ENCODE data around the gene TSTD2.

The TSTD2 gene

GRCh38 chr9:97632985-97633858 lies at the start of gene TSTD2, which contains the start of gene NCBP1:
Gene TSTD2 (minus strand): TSS chr9:97633368. CDS start chr9:97627562, 5,806 bp downstream.
Gene NCBP1 (plus strand): TSS chr9:97633821. CDS start chr9:97633882, 61 bp downstream.
- DNase-seq (ENCODE audit: low spot score) = peak; percentile 94

GRCh38 chr9:97682242-97682641 lies 49.1 kb upstream of the TSTD2 start:
- DNase-seq (ENCODE audit: low spot score) = no peak

DNA sequence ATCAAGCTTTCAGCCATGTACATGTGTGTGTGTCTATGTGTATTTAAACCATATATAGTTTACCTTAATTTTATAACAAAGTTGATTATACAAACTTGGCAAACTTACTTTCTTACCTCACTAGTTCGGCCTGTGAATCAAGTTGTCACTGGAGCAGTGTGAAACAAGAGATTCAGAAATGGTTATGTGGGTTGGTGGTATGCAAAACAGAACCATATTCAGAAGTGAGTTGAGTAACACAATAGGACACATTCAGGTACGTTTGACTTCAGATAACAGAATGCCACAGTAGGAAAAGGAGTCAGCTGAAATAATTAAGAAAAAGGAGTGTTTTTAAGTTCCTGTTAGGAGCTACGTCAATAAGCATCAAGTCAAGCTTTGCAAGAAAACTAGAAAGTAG lies 42.5 kb upstream of the TSTD2 start:
- no peak for DNase-seq (ENCODE audit: low spot score)

- no peak for DNase-seq (ENCODE audit: low spot score)
These were observed 40.8 kb upstream of the TSTD2 start for GRCh38 chr9:97673922-97674321.

GRCh38 chr9:97672403-97672802 lies 39.2 kb upstream of the TSTD2 start:
- no peak for DNase-seq (ENCODE audit: low spot score)

GRCh38 chr9:97670586-97670985 lies 37.4 kb upstream of the TSTD2 start:
- DNase-seq (ENCODE audit: low spot score) = no peak

- no peak for DNase-seq (ENCODE audit: low spot score)
These were observed 35.3 kb upstream of the TSTD2 start for GRCh38 chr9:97668485-97668884.

DNA sequence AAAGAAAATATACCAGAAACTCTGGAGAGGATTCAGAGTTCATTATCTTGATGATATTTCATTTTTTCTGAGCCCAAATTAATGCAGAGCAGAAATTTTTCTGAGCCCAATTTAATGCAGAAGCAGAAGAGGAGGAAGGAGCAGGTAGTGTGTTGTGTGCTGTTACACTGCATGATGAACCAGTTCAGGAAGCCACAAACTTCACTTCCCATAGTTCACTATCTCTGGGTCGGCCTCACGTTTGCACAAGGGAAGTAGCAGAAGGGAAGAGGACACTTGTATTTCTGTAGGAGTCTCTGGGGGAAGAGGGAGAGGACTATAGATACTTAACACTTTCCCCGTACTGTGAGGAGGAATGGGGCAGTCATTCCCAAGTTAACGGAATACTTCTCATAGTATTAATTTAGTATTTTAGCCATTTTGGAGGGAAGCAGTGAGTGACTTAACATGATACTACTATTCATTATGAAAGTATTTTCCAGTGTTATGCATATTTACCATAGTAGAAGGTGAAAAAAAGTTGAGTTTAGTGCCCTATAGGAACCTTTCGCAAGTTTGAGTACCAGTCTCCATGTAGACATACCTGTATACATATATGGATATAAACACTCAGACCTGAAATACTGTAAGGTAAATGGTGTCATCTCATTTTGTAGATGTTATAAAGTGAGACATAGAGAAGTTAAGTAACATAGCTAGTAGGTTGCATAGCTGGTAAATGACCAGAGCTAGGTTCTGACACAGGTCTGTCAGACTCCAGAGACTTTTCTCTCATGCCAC lies 33.9 kb upstream of the TSTD2 start:
- no peak for DNase-seq (ENCODE audit: low spot score)

DNA sequence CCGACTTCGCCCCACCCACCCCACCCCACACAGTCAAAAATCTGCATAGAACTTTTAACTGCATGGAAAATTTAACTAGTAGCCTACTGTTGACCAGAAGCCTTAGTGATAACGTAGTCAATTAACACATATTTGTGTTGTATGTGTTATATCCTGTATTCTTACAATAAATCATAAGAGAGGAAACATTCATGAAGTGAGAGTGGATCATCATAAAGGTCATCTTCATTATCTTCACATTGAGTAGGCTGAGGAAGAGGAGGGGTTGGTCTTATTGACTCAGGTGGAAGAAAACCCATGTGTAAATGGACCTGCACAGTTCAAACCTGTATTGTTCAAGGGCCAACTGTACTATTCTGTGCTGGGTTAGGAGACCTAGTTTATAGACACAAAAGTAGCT lies 32.6 kb upstream of the TSTD2 start:
- no peak for DNase-seq (ENCODE audit: low spot score)

GRCh38 chr9:97660847-97661246 lies 27.7 kb upstream of the TSTD2 start:
- no peak for DNase-seq (ENCODE audit: low spot score)

DNA sequence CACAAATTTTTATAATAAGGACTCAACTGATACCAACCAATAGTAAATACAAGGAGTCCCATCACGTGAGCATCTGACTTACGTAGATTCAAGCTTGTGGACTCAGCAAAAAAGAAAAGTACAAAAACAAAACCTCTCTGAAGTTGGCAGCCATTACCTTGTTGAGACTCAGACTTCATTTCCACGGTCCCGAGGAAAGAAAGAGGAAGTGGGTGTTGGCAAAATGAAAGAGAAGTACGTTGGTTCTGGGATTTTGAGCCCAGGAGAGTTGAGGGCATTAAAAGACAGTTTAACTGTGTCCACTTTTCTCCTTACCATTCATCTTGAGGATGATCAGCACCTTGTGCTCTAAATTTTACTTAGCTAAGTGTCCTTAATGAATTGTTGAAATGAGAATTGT lies 27.2 kb upstream of the TSTD2 start:
- no peak for DNase-seq (ENCODE audit: low spot score)

DNA sequence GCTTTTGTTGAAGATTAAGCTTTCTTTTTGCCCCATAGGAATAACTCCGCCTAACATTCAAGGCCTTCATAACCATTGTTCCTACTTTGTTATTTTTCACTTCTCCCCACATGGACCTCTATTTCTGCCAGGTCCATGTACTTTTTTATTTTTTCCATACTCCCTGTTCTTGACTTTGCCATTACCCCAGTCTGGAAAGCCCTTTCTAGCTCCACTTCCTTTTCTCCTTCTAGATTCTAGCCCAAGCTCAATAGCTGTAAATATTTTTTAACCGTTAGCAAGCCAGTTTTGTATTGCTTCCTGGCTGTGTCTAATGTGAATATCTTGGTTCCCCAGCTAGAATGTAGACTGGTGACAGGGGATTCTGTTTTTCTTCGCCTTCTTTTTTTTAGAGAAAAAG lies 26.6 kb upstream of the TSTD2 start:
- no peak for DNase-seq (ENCODE audit: low spot score)

DNA sequence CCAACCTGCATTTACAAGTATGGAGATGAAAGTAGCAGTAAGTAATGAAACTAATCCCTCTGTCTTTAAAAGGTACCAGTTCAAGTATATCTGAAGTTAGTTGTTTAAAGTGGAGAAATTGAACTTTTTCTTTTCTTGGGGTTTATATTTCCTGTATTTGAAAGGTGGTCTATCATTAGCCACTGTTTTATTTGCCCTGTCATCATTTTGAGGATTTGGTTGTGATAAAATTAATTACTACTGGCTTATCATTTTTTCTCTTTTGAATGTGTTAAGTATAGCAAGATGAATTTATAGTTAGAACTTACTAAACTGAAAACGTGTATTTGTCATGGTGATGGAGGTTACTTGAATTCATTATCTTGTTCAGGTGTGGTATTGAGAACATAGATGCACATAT lies 25.5 kb upstream of the TSTD2 start:
- DNase-seq (ENCODE audit: low spot score) = no peak

DNA sequence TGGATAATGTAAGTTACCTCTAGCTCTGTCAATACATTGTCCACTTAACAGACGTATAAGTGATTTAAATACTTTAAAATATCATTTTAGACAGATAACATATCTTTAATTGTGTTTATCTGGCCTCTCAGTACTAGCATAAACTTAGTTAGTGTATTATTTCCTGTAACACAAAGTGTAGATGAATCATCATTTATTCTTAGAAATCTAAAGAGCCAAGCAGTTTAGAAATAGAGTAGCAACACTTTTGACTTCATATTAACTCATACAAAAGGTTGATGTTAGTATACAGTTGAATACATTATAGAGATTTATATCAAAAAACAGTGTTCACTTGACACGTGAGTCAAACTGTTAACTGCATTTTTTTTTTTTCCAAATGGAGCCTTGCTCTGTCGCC lies 18.5 kb upstream of the TSTD2 start:
- no peak for DNase-seq (ENCODE audit: low spot score)

DNA sequence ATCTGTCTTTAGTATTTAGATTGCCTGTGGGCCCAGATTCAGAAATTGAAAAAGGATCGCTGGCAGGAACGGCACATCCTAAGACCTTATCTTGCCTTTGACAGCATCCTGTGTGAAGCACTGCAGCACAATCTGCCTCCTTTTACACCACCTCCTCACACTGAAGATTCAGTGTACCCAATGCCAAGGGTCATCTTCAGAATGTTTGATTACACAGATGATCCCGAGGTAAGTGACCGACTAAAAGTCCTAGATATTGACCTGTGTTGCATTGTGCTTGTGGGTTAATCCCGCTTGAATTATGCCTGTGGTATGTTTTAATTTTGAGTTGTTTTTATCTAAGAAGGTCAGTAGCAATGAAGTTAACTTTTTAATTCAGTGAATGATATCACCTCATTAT lies 14.8 kb upstream of the TSTD2 start:
- no peak for DNase-seq (ENCODE audit: low spot score)

- no peak for DNase-seq (ENCODE audit: low spot score)
These were observed 12.6 kb upstream of the TSTD2 start for GRCh38 chr9:97645720-97646119.

GRCh38 chr9:97640325-97640724 lies 7.2 kb upstream of the TSTD2 start:
- no peak for DNase-seq (ENCODE audit: low spot score)

GRCh38 chr9:97638666-97639065 lies 5.5 kb upstream of the TSTD2 start:
- DNase-seq (ENCODE audit: low spot score) = no peak

GRCh38 chr9:97636903-97637302 lies 3.7 kb upstream of the TSTD2 start:
- DNase-seq (ENCODE audit: low spot score) = no peak

- DNase-seq (ENCODE audit: low spot score) = no peak
These were observed 1.9 kb upstream of the TSTD2 start for GRCh38 chr9:97635026-97635425.

- peak; percentile 10 for DNase-seq (ENCODE audit: low spot score)
These were observed 807 bp upstream of the TSTD2 start for GRCh38 chr9:97633859-97634490.

GRCh38 chr9:97632248-97632984 lies 752 bp downstream of the TSTD2 start:
- DNase-seq (ENCODE audit: low spot score) = no peak

Data from germinal center (tissue), 1 donor.